Measurements from ENCODE around the gene COMMD2. TPM values are rescaled to one million over a fixed set of nuclear protein-coding genes. Genes with fewer than 3 reads are reported as not detected.
A peak's percentile ranks its signal among the peaks of the same experiment; 100 is the strongest.

COMMD2 gene
- total and polyA plus RNA-seq, 2 of the 4 experiments (the other 2 are of a cell fraction): 23.6 to 46.1 TPM

DNA sequence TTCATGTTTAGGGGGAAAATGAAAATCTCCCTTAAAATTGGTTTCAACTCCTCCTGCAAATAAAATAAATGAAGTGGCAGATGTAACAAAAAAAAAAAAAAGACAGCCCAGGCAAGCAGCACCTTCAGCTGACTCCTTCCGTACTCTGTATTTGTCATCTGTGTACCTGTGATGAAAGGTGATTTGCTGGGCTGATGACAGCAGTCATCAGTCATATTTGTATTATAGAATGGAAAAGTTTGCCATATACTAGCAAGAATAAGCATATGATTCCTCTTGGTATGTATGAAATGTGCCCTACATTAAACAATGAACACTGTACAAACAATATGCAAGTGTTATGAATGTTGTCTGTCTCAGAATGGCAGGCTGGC is 50.3 kb downstream of the COMMD2 start:
- CTCF ChIA-PET: no interaction called here
- intact Hi-C loops (cut with micrococcal nuclease): loop anchor here (5.0 kb wide), 1 partner anchor 45 kb away; the partner anchor contains the start of gene WWTR1

More for the DNA sequence above, 50.3 kb downstream of the COMMD2 start:
- TF ChIP-seq MAFK (IDR thresholded peaks at IDR 0.05; ENCODE audit: low read depth, low read length) (no peak), RCOR1 (IDR thresholded peaks at IDR 0.05; ENCODE audit: insufficient replicate concordance, low read length) (no peak), USF2 (IDR thresholded peaks at IDR 0.05; ENCODE audit: low read depth, low read length) (no peak), SMC3 (IDR thresholded peaks at IDR 0.05; ENCODE audit: low read depth, low read length) (no peak), RFX5 (IDR thresholded peaks at IDR 0.05; ENCODE audit: low read depth, low read length) (no peak), CHD1 (IDR thresholded peaks at IDR 0.05; ENCODE audit: low read depth, low read length) (no peak), FOS (IDR thresholded peaks at IDR 0.05; ENCODE audit: low read depth, low read length) (no peak), NFE2L2 (IDR thresholded peaks at IDR 0.05; ENCODE audit: low read depth, low read length) (no peak), CEBPB (IDR thresholded peaks at IDR 0.05; ENCODE audit: low read depth, low read length) (no peak), MAZ (IDR thresholded peaks at IDR 0.05; ENCODE audit: borderline replicate concordance, low read depth, low read length) (no peak), MXI1 (IDR thresholded peaks at IDR 0.05; ENCODE audit: borderline replicate concordance, low read depth, low read length) (no peak), POLR2A (IDR thresholded peaks at IDR 0.05; ENCODE audit: low read depth, low read length) (no peak), BHLHE40 (IDR thresholded peaks at IDR 0.05; ENCODE audit: low read depth, low read length) (no peak), RAD21 (IDR thresholded peaks at IDR 0.05; ENCODE audit: low read length) (no peak)
- TF ChIP-seq, protein P1, sequence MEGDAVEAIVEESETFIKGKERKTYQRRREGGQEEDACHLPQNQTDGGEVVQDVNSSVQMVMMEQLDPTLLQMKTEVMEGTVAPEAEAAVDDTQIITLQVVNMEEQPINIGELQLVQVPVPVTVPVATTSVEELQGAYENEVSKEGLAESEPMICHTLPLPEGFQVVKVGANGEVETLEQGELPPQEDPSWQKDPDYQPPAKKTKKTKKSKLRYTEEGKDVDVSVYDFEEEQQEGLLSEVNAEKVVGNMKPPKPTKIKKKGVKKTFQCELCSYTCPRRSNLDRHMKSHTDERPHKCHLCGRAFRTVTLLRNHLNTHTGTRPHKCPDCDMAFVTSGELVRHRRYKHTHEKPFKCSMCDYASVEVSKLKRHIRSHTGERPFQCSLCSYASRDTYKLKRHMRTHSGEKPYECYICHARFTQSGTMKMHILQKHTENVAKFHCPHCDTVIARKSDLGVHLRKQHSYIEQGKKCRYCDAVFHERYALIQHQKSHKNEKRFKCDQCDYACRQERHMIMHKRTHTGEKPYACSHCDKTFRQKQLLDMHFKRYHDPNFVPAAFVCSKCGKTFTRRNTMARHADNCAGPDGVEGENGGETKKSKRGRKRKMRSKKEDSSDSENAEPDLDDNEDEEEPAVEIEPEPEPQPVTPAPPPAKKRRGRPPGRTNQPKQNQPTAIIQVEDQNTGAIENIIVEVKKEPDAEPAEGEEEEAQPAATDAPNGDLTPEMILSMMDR (conservative IDR thresholded peaks at IDR 0.05; ENCODE audit: low read depth, low read length): no peak
- TF ChIP-seq, protein P2, sequence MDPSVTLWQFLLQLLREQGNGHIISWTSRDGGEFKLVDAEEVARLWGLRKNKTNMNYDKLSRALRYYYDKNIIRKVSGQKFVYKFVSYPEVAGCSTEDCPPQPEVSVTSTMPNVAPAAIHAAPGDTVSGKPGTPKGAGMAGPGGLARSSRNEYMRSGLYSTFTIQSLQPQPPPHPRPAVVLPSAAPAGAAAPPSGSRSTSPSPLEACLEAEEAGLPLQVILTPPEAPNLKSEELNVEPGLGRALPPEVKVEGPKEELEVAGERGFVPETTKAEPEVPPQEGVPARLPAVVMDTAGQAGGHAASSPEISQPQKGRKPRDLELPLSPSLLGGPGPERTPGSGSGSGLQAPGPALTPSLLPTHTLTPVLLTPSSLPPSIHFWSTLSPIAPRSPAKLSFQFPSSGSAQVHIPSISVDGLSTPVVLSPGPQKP (IDR thresholded peaks at IDR 0.05; ENCODE audit: borderline replicate concordance, low read depth, low read length): no peak
- Histone ChIP-seq H3K79me1 (ENCODE audit: low read depth in 1 of 2, low read length in 2 of 2) (no peaks in the 10 kb centered on the region), H2BK120ac (ENCODE audit: low read depth, low read length) (no peak overlapping the region), H3K4me3 (ENCODE audit: insufficient read depth, low read depth, low read length) (no peak overlapping the region), H4K91ac (ENCODE audit: insufficient read depth, low read depth, low read length) (no peak overlapping the region), H2AK5ac (ENCODE audit: low read depth, low read length) (no peak overlapping the region), H4K20me1 (ENCODE audit: insufficient read depth, low read length) (no peaks in the 10 kb centered on the region), H3K4me1 (ENCODE audit: control insufficient read depth, insufficient read depth, low read length) (peaks cover 8% of the 10 kb centered on the region), H2BK15ac (ENCODE audit: low read depth, low read length) (peak overlapping the region; percentile 21; the same call in 1 of the 3 replicates), H4K8ac (ENCODE audit: low read depth in 2 of 2, low read length in 2 of 2) (no peak overlapping the region), H3K9me1 (ENCODE audit: insufficient read depth, low read length) (peaks cover 7% of the 10 kb centered on the region), H3K9ac (ENCODE audit: low read depth, low read length) (no peak overlapping the region), H2AFZ (replicated peaks; ENCODE audit: low read length, poor library complexity) (no peak overlapping the region), H2BK20ac (ENCODE audit: low read depth, low read length) (peak overlapping the region; percentile 36; the same call in 1 of the 2 replicates), H3K4me2 (ENCODE audit: low read depth, low read length) (no peak overlapping the region; the same call in 1 of the 2 replicates), H4K5ac (ENCODE audit: low read depth, low read length) (no peak overlapping the region), H3K18ac (ENCODE audit: low read depth, low read length) (no peak overlapping the region; the same call in 1 of the 2 replicates), H3K56ac (ENCODE audit: extremely low read depth, insufficient read depth, low read length) (no peak overlapping the region), H3K14ac (replicated peaks; ENCODE audit: low read depth, low read length) (no peak overlapping the region), H3K4ac (ENCODE audit: low read depth, low read length) (no peak overlapping the region), H3K23ac (ENCODE audit: low read depth, low read length) (no peak overlapping the region), H3K27me3 (ENCODE audit: control insufficient read depth, insufficient read depth, low read length) (no peaks in the 10 kb centered on the region), H2AK9ac (replicated peaks; ENCODE audit: low read depth, low read length, poor library complexity) (no peak overlapping the region), H3K27ac (ENCODE audit: insufficient read depth, low read length) (no peak overlapping the region), H2BK5ac (ENCODE audit: low read depth, low read length, poor library complexity, severe bottlenecking) (peak overlapping the region; percentile 61), H3K9me3 (ENCODE audit: control insufficient read depth, insufficient read depth, low read length) (peaks cover 9% of the 10 kb centered on the region), H3K36me3 (ENCODE audit: control insufficient read depth, insufficient read depth, low read length) (no peaks in the 10 kb centered on the region)
- dilution Hi-C loops (cut with HindIII; ENCODE audit: low sequenced_read_pairs, unreplicated experiment): no loop called here
- in situ Hi-C loops (cut with MboI; ENCODE audit: low sequenced_read_pairs): loop anchor here (25.0 kb wide), 2 partner anchors 590 to 740 kb away; no protein-coding TSS in a partner anchor
- no peak for DNase-seq
- ATAC-seq (ENCODE audit: low read depth): no peak
- WGBS, 2 experiments (ENCODE audit: extremely low coverage in 2 of 2, insufficient read length in 1 of 2): no CpG with 5 or more reads among the region's 1 CpG
- no TSS peak for BruUV-seq (replicated peaks)
- POLR2A ChIA-PET (ENCODE audit: unreplicated experiment): interaction anchor here (0.6 kb wide), 1 partner anchor 105 kb away, joined by 5 read pairs; no protein-coding TSS in a partner anchor

All from IMR-90 (cell line).